HG02588 (cell line): Measurements from ENCODE around the gene POU2F1.

Experiments used
- ATAC-seq: cut with Tn5 transposase; IDR thresholded peaks from one replicate; pipeline ENCODE4 v1.9.1; 2021; ENCODE audit warnings: mild to moderate bottlenecking, moderate library complexity; ENCODE audit not compliant: unreplicated experiment

POU2F1 gene

GRCh38 chr1:167412072-167412471 lies 191.4 kb downstream of the POU2F1 start:
- ATAC-seq: no peak

- no peak for ATAC-seq
Observed at GRCh38 chr1:167412920-167413319, 192.2 kb downstream of the POU2F1 start.

- no peak for ATAC-seq
Observed at GRCh38 chr1:167413328-167413727, 192.6 kb downstream of the POU2F1 start.

- no peak for ATAC-seq
Observed at GRCh38 chr1:167416506-167416905, 195.8 kb downstream of the POU2F1 start.

- ATAC-seq: no peak
Observed at GRCh38 chr1:167418391-167418790, 197.7 kb downstream of the POU2F1 start.

GRCh38 chr1:167419245-167419644 lies 198.6 kb downstream of the POU2F1 start:
- ATAC-seq: no peak

GRCh38 chr1:167420510-167420909 lies 199.8 kb downstream of the POU2F1 start:
- ATAC-seq: no peak

- no peak for ATAC-seq
Observed at GRCh38 chr1:167423684-167424619, 203.3 kb downstream of the POU2F1 start.

GRCh38 chr1:167425482-167425881 lies 204.8 kb downstream of the POU2F1 start:
- ATAC-seq: no peak

GRCh38 chr1:167426716-167427115 lies 206.0 kb downstream of the POU2F1 start:
- ATAC-seq: no peak

GRCh38 chr1:167427848-167428247 lies 207.2 kb downstream of the POU2F1 start:
- ATAC-seq: no peak

- ATAC-seq: no peak
Observed at GRCh38 chr1:167428395-167428794, 207.7 kb downstream of the POU2F1 start.

GRCh38 chr1:167429612-167430011 lies 208.9 kb downstream of the POU2F1 start:
- peak; percentile 52 for ATAC-seq

- ATAC-seq: peak; percentile 39
Observed at GRCh38 chr1:167430134-167430848, 209.6 kb downstream of the POU2F1 start.

- no peak for ATAC-seq
Observed at GRCh38 chr1:167430849-167431242, 210.2 kb downstream of the POU2F1 start.

- peak; percentile 41 for ATAC-seq
Observed at GRCh38 chr1:167431261-167431908, 210.7 kb downstream of the POU2F1 start.

GRCh38 chr1:167431909-167432650 lies 211.4 kb downstream of the POU2F1 start:
- ATAC-seq: no peak

- ATAC-seq: no peak
Observed at GRCh38 chr1:167432780-167433179, 212.1 kb downstream of the POU2F1 start.

GRCh38 chr1:167433884-167434283 lies 213.2 kb downstream of the POU2F1 start:
- no peak for ATAC-seq

- ATAC-seq: no peak
Observed at GRCh38 chr1:167434306-167434705, 213.6 kb downstream of the POU2F1 start.

- ATAC-seq: no peak
Observed at GRCh38 chr1:167435484-167435883, 214.8 kb downstream of the POU2F1 start.
